OCI-LY7 (cell line): Measurements from ENCODE around the gene CABLES1. TPM values are rescaled to one million over a fixed set of nuclear protein-coding genes. Genes with fewer than 3 reads are reported as not detected.

Experiments used
- BruUV-seq: library from RNA; stranded (reverse); fragments of 400-500 nt; replicated peaks from 2 replicates; lab custom pipeline; 2021; lab: Mats Ljungman, UMichigan
- CTCF ChIA-PET: fragments of 300-600 bp; sonication (Branson Sonifier 250); formaldehyde crosslinking; loops from one replicate; lab custom pipeline; 2022; ENCODE audit warnings: antibody characterized with exemption; ENCODE audit not compliant: unreplicated experiment; lab: Charles Lee
- POLR2A ChIA-PET: fragments of 300-600 bp; sonication (Branson Sonifier 250); formaldehyde crosslinking; loops from one replicate; lab custom pipeline; 2022; ENCODE audit warnings: antibody characterized with exemption; lab: Charles Lee
- DNase-seq: peaks from one replicate; pipeline ENCODE4 v3.0.0-alpha.2; 2015; ENCODE audit warnings: low spot score
- H2AFZ ChIP-seq: fragments of 200-600 bp; sonication (generic), shearing (Covaris generic); 2 replicates; pipeline ENCODE4 v1.6.1; 2014; ENCODE audit warnings: mild to moderate bottlenecking, antibody characterized with exemption, low read length, moderate library complexity
- H3K27ac ChIP-seq: fragments of 200-600 bp; sonication (generic); 2 replicates; pipeline ENCODE4 v1.5.1; 2014; ENCODE audit warnings: mixed run types, low read depth, mild to moderate bottlenecking, moderate library complexity, low read length, inconsistent platforms; ENCODE audit not compliant: poor library complexity, severe bottlenecking
- H3K36me3 ChIP-seq: fragments of 200-600 bp; sonication (generic); 2 replicates; pipeline ENCODE4 v1.6.1; 2014; ENCODE audit warnings: mild to moderate bottlenecking, antibody characterized with exemption, low read length, moderate library complexity, mixed read lengths; ENCODE audit not compliant: insufficient read depth
- H3K4me1 ChIP-seq: fragments of 200-600 bp; sonication (generic); 2 replicates; pipeline ENCODE4 v1.5.1; 2014; ENCODE audit warnings: mild to moderate bottlenecking, low read length; ENCODE audit not compliant: insufficient read depth, poor library complexity, severe bottlenecking
- H3K4me2 ChIP-seq: fragments of 200-600 bp; sonication (generic); 2 replicates; pipeline ENCODE4 v1.6.1; 2014; ENCODE audit warnings: mild to moderate bottlenecking, low read length
- H3K4me3 ChIP-seq: fragments of 200-600 bp; sonication (generic); 2 replicates; pipeline ENCODE4 v1.5.1; 2014; ENCODE audit warnings: mild to moderate bottlenecking, low read depth, low read length; ENCODE audit not compliant: poor library complexity, severe bottlenecking
- H3K79me2 ChIP-seq: fragments of 200-600 bp; sonication (generic); 2 replicates; pipeline ENCODE4 v1.6.1; 2016; ENCODE audit warnings: low read depth, mild to moderate bottlenecking, low read length, moderate library complexity, mixed read lengths; ENCODE audit not compliant: insufficient read depth
- H3K9me2 ChIP-seq: fragments of 200-600 bp; sonication (generic); 2 replicates; pipeline ENCODE4 v1.6.1; 2016; ENCODE audit warnings: mild to moderate bottlenecking, low read length, mixed read lengths; ENCODE audit not compliant: insufficient read depth
- H3K9me3 ChIP-seq: fragments of 200-600 bp; sonication (generic); 2 replicates; pipeline ENCODE4 v1.6.1; 2014; ENCODE audit warnings: mild to moderate bottlenecking, mixed run types, low read length, mixed read lengths
- H4K20me1 ChIP-seq: fragments of 200-600 bp; sonication (generic); 2 replicates; pipeline ENCODE4 v1.6.1; 2014; ENCODE audit warnings: mild to moderate bottlenecking, antibody characterized with exemption, low read length, moderate library complexity, mixed read lengths; ENCODE audit not compliant: insufficient read depth
- CTCF ChIP-seq: fragments of 200-600 bp; sonication (generic); conservative IDR thresholded peaks from 2 replicates; pipeline ENCODE4 v1.5.1; 2014; ENCODE audit warnings: mild to moderate bottlenecking, antibody characterized with exemption, low read length, moderate library complexity, mixed read lengths
- EZH2phosphoT487 ChIP-seq: fragments of 200-600 bp; sonication (generic); IDR thresholded peaks from 2 replicates; pipeline ENCODE4 v1.6.1; 2018; ENCODE audit warnings: low read depth, borderline replicate concordance, mild to moderate bottlenecking, mixed run types, antibody characterized with exemption, low read length, moderate library complexity, mixed read lengths
- intact Hi-C: fragments of 100-400 bp; cut with micrococcal nuclease; formaldehyde crosslinking; loops from one replicate; pipeline ENCODE4 v1.10.0; 2022; ENCODE audit not compliant: unreplicated experiment
- total RNA-seq, 2 experiments: library from RNA; depleted of rRNA in 1 of 2; stranded (reverse); fragments of >200 nt in 1 of 2; shearing (Covaris generic) in 1 of 2; gene quantifications; 2 replicates each; pipeline ENCODE4 v1.2.3, GENCODE V29; 2014 to 2022

The CABLES1 gene
- total RNA-seq, 2 experiments from 2014 or later, result 20.6 to 28.7 TPM

GRCh38 chr18:23141104-23141999, 6.1 kb downstream of the CABLES1 start:
- DNase-seq, result no peak
- no peak overlapping the region for H3K4me3 ChIP-seq
- no peaks in the 10 kb centered on the region for H3K9me2 ChIP-seq
- POLR2A ChIA-PET, result interaction anchor here (0.6 to 0.7 kb wide), 2 partner anchors 9 to 10 kb away, joined by 3 read pairs; no protein-coding TSS in a partner anchor
- no peak overlapping the region for H2AFZ ChIP-seq
- H3K27ac ChIP-seq, result no peak overlapping the region
- peak overlapping the region; percentile 36; the same call in 1 of the 2 replicates for H3K4me2 ChIP-seq
- intact Hi-C loops, result no loop called here
- H3K4me1 ChIP-seq, result peaks cover 64% of the 10 kb centered on the region
- BruUV-seq, result no TSS peak
- H4K20me1 ChIP-seq, result 0 out of 2 replicates have a peak, but pooled peaks cover 3% of the 10 kb centered on the region
- peaks cover 79% of the 10 kb centered on the region; the same call in 1 of the 2 replicates for H3K79me2 ChIP-seq
- TF ChIP-seq EZH2phosphoT487 (no peak), CTCF (no peak)
- CTCF ChIA-PET, result no interaction called here
- H3K36me3 ChIP-seq, result peaks cover 19% of the 10 kb centered on the region
- no peaks in the 10 kb centered on the region for H3K9me3 ChIP-seq

- Histone ChIP-seq H3K4me3 (no peak overlapping the region), H4K20me1 (0 out of 2 replicates have a peak, but pooled peaks cover 3% of the 10 kb centered on the region), H3K79me2 (peaks cover 68% of the 10 kb centered on the region; the same call in 1 of the 2 replicates), H3K9me2 (no peaks in the 10 kb centered on the region), H3K4me2 (peak overlapping the region; percentile 36; the same call in 1 of the 2 replicates), H3K4me1 (peaks cover 61% of the 10 kb centered on the region), H2AFZ (no peak overlapping the region), H3K36me3 (peaks cover 19% of the 10 kb centered on the region), H3K9me3 (no peaks in the 10 kb centered on the region), H3K27ac (no peak overlapping the region)
- POLR2A ChIA-PET, result interaction anchor here (0.7 kb wide), 1 partner anchor 11 kb away, joined by 3 read pairs; no protein-coding TSS in a partner anchor
- no peak for DNase-seq
- intact Hi-C loops, result no loop called here
- no TSS peak for BruUV-seq
- TF ChIP-seq EZH2phosphoT487 (no peak), CTCF (no peak)
- CTCF ChIA-PET, result no interaction called here
Measured at GRCh38 chr18:23142251-23142929, 7.1 kb downstream of the CABLES1 start.
